ENCODE results near the gene ATP5F1C. TPM values are rescaled to one million over a fixed set of nuclear protein-coding genes. Genes with fewer than 3 reads are reported as not detected.
"Not testable (repeated sequence)": the region's sequence is repeated elsewhere in the genome, so short reads cannot be mapped to it uniquely, and the experiment has no call there.

ATP5F1C gene
- total RNA-seq, 2 donors from 2014 or later, result 181 to 328 TPM

DNA sequence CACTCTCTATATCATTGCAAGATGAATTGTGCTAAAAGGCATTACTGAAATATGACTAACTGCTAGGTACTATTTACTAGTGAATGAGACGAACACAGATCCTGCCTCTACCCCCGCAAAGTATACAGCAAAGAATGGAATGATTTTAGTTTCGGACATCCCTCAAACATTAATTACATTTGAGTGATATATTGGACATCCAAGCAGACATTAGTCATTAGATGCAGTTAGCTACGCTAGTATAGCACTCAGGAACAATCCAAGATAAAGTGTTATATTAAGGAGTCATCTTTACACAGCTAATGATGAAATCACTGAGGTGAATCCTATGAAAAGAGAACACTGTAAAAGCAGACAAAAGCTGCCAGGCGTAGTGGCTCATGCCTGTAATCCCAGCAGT is 23.0 kb downstream of the ATP5F1C start:
- no peak overlapping the region for H3K27ac Mint-ChIP-seq
- peaks cover 27% of the 10 kb centered on the region for H3K36me3 Mint-ChIP-seq (ENCODE audit: low read depth)
- H3K4me3 Mint-ChIP-seq, result no peak overlapping the region
- ATAC-seq (replicated peaks), result no peak
- H3K9me3 Mint-ChIP-seq, result no peaks in the 10 kb centered on the region
- H3K4me1 Mint-ChIP-seq, result no peaks in the 10 kb centered on the region
- H3K27me3 Mint-ChIP-seq, result no peaks in the 10 kb centered on the region

- H3K27ac Mint-ChIP-seq; ATAC-seq (replicated peaks); H3K4me3 Mint-ChIP-seq; H3K9me3 Mint-ChIP-seq; H3K4me1 Mint-ChIP-seq; H3K27me3 Mint-ChIP-seq: not testable (repeated sequence)
- peaks cover 20% of the 10 kb centered on the region for H3K36me3 Mint-ChIP-seq (ENCODE audit: low read depth)
Observed at GRCh38 chr10:7811743-7812142, 23.8 kb downstream of the ATP5F1C start.

DNA sequence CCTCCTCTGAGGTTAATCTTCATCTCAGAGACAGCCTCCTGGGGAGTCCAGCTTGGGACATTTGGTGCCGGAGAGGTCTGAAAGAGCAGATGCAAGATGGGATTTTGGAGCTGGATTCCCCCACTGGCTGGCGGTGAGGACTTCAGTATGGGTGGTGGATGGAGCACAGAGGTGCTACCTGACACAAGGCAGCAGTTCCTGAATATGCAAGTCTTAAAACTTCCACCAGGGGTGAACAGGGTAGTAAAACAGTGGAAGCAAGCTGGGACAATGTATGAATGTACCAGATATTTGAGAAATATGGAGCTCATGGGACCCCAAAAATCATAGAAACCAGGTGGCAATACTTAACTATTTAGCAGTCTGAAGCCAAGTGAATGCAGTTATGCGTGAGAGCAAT is 25.5 kb downstream of the ATP5F1C start:
- Mint-ChIP-seq H3K27ac (no peak overlapping the region), H3K4me1 (peaks cover 5% of the 10 kb centered on the region), H3K4me3 (no peak overlapping the region), H3K9me3 (no peaks in the 10 kb centered on the region), H3K36me3 (ENCODE audit: low read depth) (peaks cover 4% of the 10 kb centered on the region), H3K27me3 (peaks cover 5% of the 10 kb centered on the region)
- no peak for ATAC-seq (replicated peaks)

- ATAC-seq (replicated peaks), result no peak
- Mint-ChIP-seq H3K4me3 (peak overlapping the region; percentile 98), H3K9me3 (no peaks in the 10 kb centered on the region), H3K27me3 (peaks cover 5% of the 10 kb centered on the region), H3K36me3 (ENCODE audit: low read depth) (peaks cover 22% of the 10 kb centered on the region), H3K4me1 (peaks cover 22% of the 10 kb centered on the region), H3K27ac (peak overlapping the region; percentile 96)
Observed at GRCh38 chr10:7817576-7817975, 29.6 kb downstream of the ATP5F1C start.

- H3K27me3 Mint-ChIP-seq, result peaks cover 5% of the 10 kb centered on the region
- peak overlapping the region; percentile 96 for H3K27ac Mint-ChIP-seq
- ATAC-seq (replicated peaks), result no peak
- no peaks in the 10 kb centered on the region for H3K9me3 Mint-ChIP-seq
- H3K4me1 Mint-ChIP-seq, result peaks cover 22% of the 10 kb centered on the region
- peaks cover 25% of the 10 kb centered on the region for H3K36me3 Mint-ChIP-seq (ENCODE audit: low read depth)
- H3K4me3 Mint-ChIP-seq, result peak overlapping the region; percentile 98
Observed at GRCh38 chr10:7817984-7818294, 30.0 kb downstream of the ATP5F1C start.

DNA sequence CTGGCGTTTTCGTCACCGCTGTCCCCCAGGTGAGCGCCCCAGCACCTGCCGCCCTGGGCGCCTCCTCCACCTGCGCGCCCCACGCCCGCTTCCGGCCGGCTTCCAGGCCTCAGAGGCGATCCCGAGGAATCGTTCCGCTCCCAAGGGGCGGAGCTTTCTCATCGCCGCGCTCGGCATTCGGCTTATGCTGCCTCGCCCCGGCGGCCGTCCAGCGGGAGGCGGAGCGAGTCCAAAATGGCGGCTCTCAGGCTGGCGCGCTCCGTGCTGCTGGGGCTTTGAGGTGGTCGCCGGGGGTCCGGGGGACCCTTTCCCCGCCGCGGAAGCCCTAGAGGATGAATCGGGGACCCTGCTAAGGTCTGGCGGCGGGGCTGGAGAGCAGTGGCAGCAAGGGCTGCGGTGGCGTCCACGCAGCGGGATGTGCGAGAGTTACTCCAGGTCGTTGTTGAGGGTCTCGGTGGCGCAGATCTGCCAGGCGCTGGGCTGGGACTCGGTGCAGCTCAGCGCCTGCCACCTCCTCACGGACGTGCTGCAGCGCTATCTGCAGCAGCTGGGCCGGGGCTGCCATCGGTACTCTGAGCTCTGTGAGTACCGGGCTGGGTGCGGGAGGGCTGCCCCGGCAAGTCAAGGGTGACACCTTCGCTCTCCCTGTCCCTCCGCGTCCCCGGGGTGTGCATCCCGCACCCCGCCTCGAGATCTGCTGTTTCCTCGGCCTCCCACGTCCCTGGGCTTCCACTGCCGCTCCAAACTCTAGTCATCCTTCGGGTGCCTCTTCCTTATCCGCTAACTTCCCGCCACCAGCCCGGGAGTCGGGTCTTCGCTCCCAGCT is 30.5 kb downstream of the ATP5F1C start, which contains the start of gene TAF3:
TSS of gene TAF3 (plus strand) at position 211 of the 826 bp plus-strand sequence. CDS start at position 416, 205 bp downstream.
- Mint-ChIP-seq H3K27ac (peak within 1 kb of the TSS; percentile 96), H3K4me1 (peaks cover 22% of the 10 kb centered on the region), H3K9me3 (no peaks in the 10 kb centered on the region), H3K27me3 (peaks cover 5% of the 10 kb centered on the region), H3K4me3 (peak within 1 kb of the TSS; percentile 98), H3K36me3 (ENCODE audit: low read depth) (peaks cover 30% of the 10 kb centered on the region)
- ATAC-seq (replicated peaks), result peak; percentile 91

DNA sequence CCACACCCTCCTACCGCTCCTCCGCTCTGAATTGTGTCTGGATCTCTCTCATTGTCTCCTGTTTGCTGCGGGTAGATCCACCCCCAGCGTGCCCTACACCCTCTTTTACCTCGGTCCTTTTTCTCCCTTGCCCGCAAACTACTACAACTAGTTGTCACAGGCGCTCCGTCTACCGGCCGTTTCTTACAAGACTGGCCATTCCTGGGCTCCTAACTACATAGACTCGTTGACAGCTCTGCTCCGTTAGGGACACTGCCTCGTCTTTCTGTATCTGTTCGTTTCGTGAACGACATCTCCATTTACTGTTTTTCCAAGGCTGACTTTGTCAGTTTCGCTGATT is 31.1 kb downstream of the ATP5F1C start:
- Mint-ChIP-seq H3K27ac (peak overlapping the region; percentile 96), H3K4me1 (peaks cover 22% of the 10 kb centered on the region), H3K27me3 (peaks cover 5% of the 10 kb centered on the region), H3K4me3 (peak overlapping the region; percentile 98), H3K36me3 (ENCODE audit: low read depth) (peaks cover 32% of the 10 kb centered on the region), H3K9me3 (no peaks in the 10 kb centered on the region)
- ATAC-seq (replicated peaks), result peak; percentile 35

GRCh38 chr10:7824251-7824650 is 36.3 kb downstream of the ATP5F1C start:
- H3K27ac Mint-ChIP-seq, result no peak overlapping the region
- no peaks in the 10 kb centered on the region for H3K9me3 Mint-ChIP-seq
- H3K27me3 Mint-ChIP-seq, result no peaks in the 10 kb centered on the region
- peaks cover 24% of the 10 kb centered on the region for H3K4me1 Mint-ChIP-seq
- ATAC-seq (replicated peaks), result no peak
- no peak overlapping the region for H3K4me3 Mint-ChIP-seq
- peaks cover 71% of the 10 kb centered on the region for H3K36me3 Mint-ChIP-seq (ENCODE audit: low read depth)

DNA sequence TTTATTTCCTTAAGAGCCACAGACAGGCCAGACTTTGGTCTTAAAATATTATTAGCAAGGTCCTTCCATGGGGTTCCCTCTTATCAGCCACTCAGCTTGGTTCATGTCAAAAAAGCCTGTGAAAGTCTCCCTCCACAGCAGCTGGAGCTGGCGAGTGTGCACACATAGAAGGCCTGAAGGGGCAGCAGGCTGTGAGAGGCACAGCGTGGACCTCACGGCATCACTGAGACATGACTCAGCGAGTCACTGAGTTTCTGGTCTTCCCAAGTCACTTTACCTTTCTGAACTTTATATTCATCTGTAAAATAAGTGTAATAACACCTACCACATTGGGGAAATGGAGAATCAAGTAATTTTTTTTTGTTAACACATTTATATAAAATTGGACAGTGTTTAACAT is 39.0 kb downstream of the ATP5F1C start:
- ATAC-seq (replicated peaks), result no peak
- Mint-ChIP-seq H3K27ac (no peak overlapping the region), H3K4me1 (peaks cover 16% of the 10 kb centered on the region), H3K4me3 (no peak overlapping the region), H3K9me3 (no peaks in the 10 kb centered on the region), H3K36me3 (ENCODE audit: low read depth) (peaks cover 81% of the 10 kb centered on the region), H3K27me3 (no peaks in the 10 kb centered on the region)

DNA sequence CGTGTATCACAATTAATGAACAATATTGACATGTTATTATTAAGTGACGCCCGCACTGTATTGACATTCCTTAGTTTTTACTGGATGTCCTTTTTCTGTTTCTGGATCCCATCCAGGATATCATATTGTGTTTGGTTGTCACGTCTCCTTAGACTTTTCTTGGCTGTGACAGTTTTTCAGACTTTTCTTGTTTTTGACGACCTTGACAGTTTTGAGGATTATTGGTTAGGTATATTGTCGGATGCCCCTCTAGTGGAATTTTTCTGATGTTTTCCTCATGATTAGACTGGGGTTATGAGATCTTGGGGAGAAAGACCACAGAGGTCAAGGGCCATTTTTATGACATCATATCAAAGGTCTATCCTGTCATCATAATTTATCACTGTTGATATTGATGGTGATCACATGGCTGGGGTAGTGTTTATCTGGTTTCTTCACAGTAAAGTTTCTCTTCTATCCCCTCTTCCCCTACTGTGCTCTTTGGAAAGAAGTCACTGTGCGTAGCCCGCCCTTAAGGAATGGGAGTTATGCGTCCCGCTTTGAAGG is 41.4 kb downstream of the ATP5F1C start:
- ATAC-seq (replicated peaks), result no peak
- peaks cover 63% of the 10 kb centered on the region for H3K36me3 Mint-ChIP-seq (ENCODE audit: low read depth)
- no peak overlapping the region for H3K27ac Mint-ChIP-seq
- H3K4me3 Mint-ChIP-seq, result no peak overlapping the region
- H3K9me3 Mint-ChIP-seq, result no peaks in the 10 kb centered on the region
- no peaks in the 10 kb centered on the region for H3K27me3 Mint-ChIP-seq
- H3K4me1 Mint-ChIP-seq, result peaks cover 16% of the 10 kb centered on the region

- Mint-ChIP-seq H3K36me3 (ENCODE audit: low read depth) (peaks cover 61% of the 10 kb centered on the region), H3K27me3 (no peaks in the 10 kb centered on the region), H3K4me1 (peaks cover 16% of the 10 kb centered on the region), H3K4me3 (no peak overlapping the region), H3K9me3 (no peaks in the 10 kb centered on the region), H3K27ac (no peak overlapping the region)
- no peak for ATAC-seq (replicated peaks)
Observed at GRCh38 chr10:7832060-7832459, 44.1 kb downstream of the ATP5F1C start.

- Mint-ChIP-seq H3K9me3 (no peaks in the 10 kb centered on the region), H3K27me3 (no peaks in the 10 kb centered on the region), H3K27ac (no peak overlapping the region), H3K4me1 (peaks cover 13% of the 10 kb centered on the region), H3K4me3 (no peak overlapping the region), H3K36me3 (ENCODE audit: low read depth) (peaks cover 53% of the 10 kb centered on the region)
- ATAC-seq (replicated peaks), result no peak
Observed at GRCh38 chr10:7833210-7833609, 45.2 kb downstream of the ATP5F1C start.

DNA sequence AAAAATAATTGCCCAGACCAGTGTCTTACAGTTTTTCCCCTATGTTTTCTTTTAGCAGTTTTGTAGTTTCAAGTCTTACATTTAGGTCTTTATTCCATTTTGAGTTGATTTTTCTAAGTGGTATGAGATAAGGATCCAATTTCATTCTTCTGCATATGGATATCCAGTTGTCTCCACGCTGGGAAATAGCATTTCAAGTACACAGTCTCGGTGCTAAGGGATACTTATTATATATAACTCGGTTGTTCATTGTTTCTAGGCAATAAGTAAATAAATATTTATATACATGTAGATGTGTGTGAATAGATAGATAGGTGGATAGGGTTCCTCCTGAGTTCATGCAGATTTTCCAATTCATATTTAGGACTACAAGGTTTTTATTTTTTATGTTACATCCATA is 46.3 kb downstream of the ATP5F1C start:
- H3K27ac Mint-ChIP-seq, result no peak overlapping the region
- H3K9me3 Mint-ChIP-seq, result no peaks in the 10 kb centered on the region
- no peaks in the 10 kb centered on the region for H3K27me3 Mint-ChIP-seq
- no peak overlapping the region for H3K4me3 Mint-ChIP-seq
- peaks cover 7% of the 10 kb centered on the region for H3K4me1 Mint-ChIP-seq
- no peak for ATAC-seq (replicated peaks)
- peaks cover 49% of the 10 kb centered on the region for H3K36me3 Mint-ChIP-seq (ENCODE audit: low read depth)

DNA sequence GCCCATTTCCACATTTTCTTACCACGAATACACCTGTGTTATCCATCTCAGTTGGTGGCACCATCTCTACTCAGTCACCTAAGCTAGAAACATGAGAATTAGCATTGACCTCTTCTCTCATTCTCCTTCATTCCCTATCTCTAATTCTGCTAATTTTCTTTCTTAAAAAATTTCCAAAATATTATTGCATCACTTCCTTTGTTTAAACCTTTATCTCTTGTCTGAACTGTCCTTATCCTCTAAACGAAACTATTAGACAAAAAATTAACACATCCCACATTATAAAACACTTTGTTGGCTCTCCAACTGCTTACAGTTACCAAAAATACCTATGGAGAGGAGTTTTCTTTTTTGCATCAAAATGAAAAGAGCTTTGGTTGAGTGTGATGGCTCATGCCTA is 48.6 kb downstream of the ATP5F1C start:
- Mint-ChIP-seq H3K36me3 (ENCODE audit: low read depth) (peaks cover 50% of the 10 kb centered on the region), H3K27ac (no peak overlapping the region), H3K9me3 (no peaks in the 10 kb centered on the region), H3K4me3 (no peak overlapping the region), H3K4me1 (no peaks in the 10 kb centered on the region), H3K27me3 (no peaks in the 10 kb centered on the region)
- no peak for ATAC-seq (replicated peaks)

DNA sequence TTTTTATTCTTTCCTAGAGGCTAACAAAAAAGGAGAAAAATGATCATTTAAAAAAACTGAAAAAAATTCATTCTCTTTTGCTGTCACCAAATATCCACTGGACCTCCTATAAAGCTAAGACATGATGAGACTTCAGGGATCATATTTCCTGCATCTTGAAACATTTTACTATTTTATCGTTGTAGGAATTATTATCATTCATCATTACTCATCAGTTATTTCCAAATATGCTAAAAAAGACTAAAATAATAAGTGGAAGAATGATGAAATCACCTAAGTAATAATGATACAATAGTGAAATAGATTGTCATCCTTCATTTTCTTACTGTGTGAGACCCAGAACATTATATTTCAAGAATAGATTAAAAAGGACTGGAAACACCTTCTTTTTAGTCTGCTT is 58.6 kb downstream of the ATP5F1C start:
- Mint-ChIP-seq H3K4me3 (no peak overlapping the region), H3K4me1 (peaks cover 4% of the 10 kb centered on the region), H3K27me3 (no peaks in the 10 kb centered on the region), H3K36me3 (ENCODE audit: low read depth) (peaks cover 8% of the 10 kb centered on the region), H3K27ac (no peak overlapping the region), H3K9me3 (no peaks in the 10 kb centered on the region)
- ATAC-seq (replicated peaks), result no peak
